ENCODE results near the gene BCL11B. TPM values are rescaled to one million over a fixed set of nuclear protein-coding genes. Genes with fewer than 3 reads are reported as not detected.

The BCL11B gene
- total RNA-seq, 1 donor = not detected

DNA sequence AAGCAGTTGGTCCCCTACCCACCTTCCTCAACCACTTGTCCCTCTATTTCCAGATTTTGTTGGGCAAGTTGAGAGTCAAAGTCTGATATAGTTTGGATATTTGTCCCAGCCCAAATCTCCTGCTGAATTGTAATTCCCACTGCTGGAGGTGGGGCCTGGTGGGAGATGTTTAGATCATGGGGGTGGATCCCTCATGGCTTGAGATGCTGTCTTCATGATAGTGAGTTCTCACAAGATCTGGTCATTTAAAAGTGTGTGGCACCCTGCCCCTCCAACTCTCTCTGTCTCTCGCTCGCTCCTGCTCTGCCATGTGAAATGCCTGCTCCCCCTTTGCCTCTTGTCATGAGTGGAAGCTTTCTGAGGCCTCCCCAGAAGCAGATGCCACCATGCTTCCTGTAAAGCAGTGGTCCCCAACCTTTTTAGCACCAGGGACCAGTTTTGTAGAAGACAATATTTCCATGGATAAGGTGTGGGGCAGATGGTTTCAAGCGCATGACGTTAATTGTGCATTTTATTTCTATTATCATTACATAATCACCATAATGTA is 37.3 kb upstream of the BCL11B start:
- TF ChIP-seq CTCF (IDR thresholded peaks at IDR 0.05; ENCODE audit: insufficient read depth, low read depth, low read length) = no peak
- DNase-seq (ENCODE audit: low read depth) = no peak
- no peak overlapping the region for H3K4me3 ChIP-seq (ENCODE audit: low read depth, low read length)

DNA sequence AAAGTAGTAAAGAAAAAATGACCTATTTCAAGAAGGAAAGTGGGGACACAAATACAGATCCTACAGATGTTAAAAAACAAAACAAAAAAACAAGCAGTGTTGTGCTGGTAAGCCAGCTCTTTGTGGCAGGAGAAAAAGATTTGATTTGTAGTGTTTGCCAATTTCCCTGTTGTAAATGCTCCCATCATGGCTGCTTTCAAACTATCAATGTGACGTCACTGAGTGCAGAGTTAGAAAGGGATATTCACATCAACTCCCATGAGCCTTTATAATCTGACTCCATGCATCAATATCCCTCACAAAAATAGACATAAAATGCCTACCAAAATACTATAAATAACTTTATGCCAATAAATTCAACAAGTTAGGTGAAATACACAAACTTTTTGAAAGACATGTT is 32.2 kb upstream of the BCL11B start:
- DNase-seq (ENCODE audit: low read depth) = no peak
- H3K4me3 ChIP-seq (ENCODE audit: low read depth, low read length) = no peak overlapping the region
- no peak for TF ChIP-seq CTCF (IDR thresholded peaks at IDR 0.05; ENCODE audit: insufficient read depth, low read depth, low read length)

- DNase-seq (ENCODE audit: low read depth) = no peak
- TF ChIP-seq CTCF (IDR thresholded peaks at IDR 0.05; ENCODE audit: insufficient read depth, low read depth, low read length) = no peak
- no peak overlapping the region for H3K4me3 ChIP-seq (ENCODE audit: low read depth, low read length)
Observed at GRCh38 chr14:99300190-99300589, 28.2 kb upstream of the BCL11B start.

GRCh38 chr14:99296517-99296916 is 24.5 kb upstream of the BCL11B start:
- DNase-seq (ENCODE audit: low read depth) = no peak

GRCh38 chr14:99289394-99290189 is 17.6 kb upstream of the BCL11B start:
- H3K4me3 ChIP-seq (ENCODE audit: low read depth, low read length) = no peak overlapping the region
- no peak for TF ChIP-seq CTCF (IDR thresholded peaks at IDR 0.05; ENCODE audit: insufficient read depth, low read depth, low read length)
- no peak for DNase-seq (ENCODE audit: low read depth)

More at GRCh38 chr14:99296517-99296916, 24.5 kb upstream of the BCL11B start:
- no peak for TF ChIP-seq CTCF (IDR thresholded peaks at IDR 0.05; ENCODE audit: insufficient read depth, low read depth, low read length)
- no peak overlapping the region for H3K4me3 ChIP-seq (ENCODE audit: low read depth, low read length)

DNA sequence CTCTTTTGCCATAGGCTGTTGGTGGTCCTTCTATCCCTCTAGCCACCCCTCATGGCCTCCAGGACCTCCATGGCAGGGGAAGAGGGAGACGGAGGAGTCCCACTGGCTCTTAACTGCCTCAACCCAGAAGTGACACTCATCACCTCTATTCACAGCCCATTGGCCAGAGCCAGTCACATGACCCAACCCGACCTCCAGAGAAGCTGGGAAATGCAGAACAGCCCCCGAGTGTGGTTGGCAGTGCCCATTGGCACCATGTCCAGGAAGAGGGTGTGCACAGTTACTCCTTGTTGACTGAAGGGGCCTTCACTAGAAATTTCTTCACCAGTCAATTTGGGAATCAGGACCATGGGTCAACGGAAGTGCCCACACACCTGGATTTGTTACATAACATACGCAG is 17.0 kb upstream of the BCL11B start:
- H3K4me3 ChIP-seq (ENCODE audit: low read depth, low read length) = no peak overlapping the region
- no peak for DNase-seq (ENCODE audit: low read depth)
- no peak for TF ChIP-seq CTCF (IDR thresholded peaks at IDR 0.05; ENCODE audit: insufficient read depth, low read depth, low read length)
